Activated naive CD4-positive, alpha-beta T cell treated with anti-CD3 and anti-CD28 coated beads, Interleukin-2, amount 50 U/mL, for 72 hours (primary cell): ENCODE measurements around the gene ATXN7. TPM values are rescaled to one million over a fixed set of nuclear protein-coding genes. Genes with fewer than 3 reads are reported as not detected.

Experiments
- ATAC-seq, 2 donors: fragments of 150-1000 bp; cut with Tn5 transposase; 2 replicates each; pipeline ENCODE4 v1.10.0; 2021; ENCODE audit warnings: mild to moderate bottlenecking in 2 of 2, moderate library complexity in 2 of 2
- DNase-seq, 2 donors: peaks; one replicate each; pipeline ENCODE4 v3.0.0; 2021 to 2022; ENCODE audit warnings: low spot score in 2 of 2
- H3K27ac Mint-ChIP-seq, 2 donors: one replicate each; pipeline ENCODE4 v1.8.0; 2022; ENCODE audit warnings: mild to moderate bottlenecking in 2 of 2, mixed read lengths in 2 of 2
- H3K36me3 Mint-ChIP-seq, 2 donors: one replicate each; pipeline ENCODE4 v1.8.0; 2022; ENCODE audit warnings: mixed read lengths in 2 of 2
- H3K9me3 Mint-ChIP-seq, 2 donors: one replicate each; pipeline ENCODE4 v1.8.0; 2022; ENCODE audit warnings: mixed read lengths in 2 of 2
- total RNA-seq, 2 donors: library from RNA; stranded (reverse); gene quantifications; one replicate each; pipeline ENCODE4 v1.2.3, GENCODE V29; 2022

Gene ATXN7
- total RNA-seq, 2 donors from 2014 or later = 28.6 to 54.9 TPM

DNA sequence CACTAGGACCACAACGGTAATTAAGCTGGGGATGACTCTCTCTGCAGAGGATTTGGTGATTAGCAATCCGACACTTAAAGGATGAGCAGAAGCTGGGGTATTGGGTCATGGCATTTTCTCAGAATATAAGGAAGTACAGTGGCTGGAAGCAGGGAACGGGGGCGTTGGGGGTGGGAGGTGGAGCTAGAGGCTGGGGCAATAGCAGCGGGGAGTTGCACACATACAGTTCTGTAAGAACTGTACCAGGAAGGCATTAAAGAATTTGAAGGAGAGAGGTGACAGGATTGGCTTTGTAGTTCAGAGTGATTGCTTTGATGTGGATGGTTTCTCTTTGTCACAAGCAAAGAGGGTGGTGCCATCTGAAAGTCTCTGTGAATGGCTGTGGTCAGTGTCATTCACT, 131.4 kb downstream of the ATXN7 start:
- H3K9me3 Mint-ChIP-seq = no peaks in the 10 kb centered on the region
- H3K27ac Mint-ChIP-seq = peak overlapping the region; percentile 55 to 83
- H3K36me3 Mint-ChIP-seq = peaks cover 14 to 44% of the 10 kb centered on the region in 2 donors
- ATAC-seq (peak in 1 of 2 donors; percentile 26), DNase-seq (no peak)

DNA sequence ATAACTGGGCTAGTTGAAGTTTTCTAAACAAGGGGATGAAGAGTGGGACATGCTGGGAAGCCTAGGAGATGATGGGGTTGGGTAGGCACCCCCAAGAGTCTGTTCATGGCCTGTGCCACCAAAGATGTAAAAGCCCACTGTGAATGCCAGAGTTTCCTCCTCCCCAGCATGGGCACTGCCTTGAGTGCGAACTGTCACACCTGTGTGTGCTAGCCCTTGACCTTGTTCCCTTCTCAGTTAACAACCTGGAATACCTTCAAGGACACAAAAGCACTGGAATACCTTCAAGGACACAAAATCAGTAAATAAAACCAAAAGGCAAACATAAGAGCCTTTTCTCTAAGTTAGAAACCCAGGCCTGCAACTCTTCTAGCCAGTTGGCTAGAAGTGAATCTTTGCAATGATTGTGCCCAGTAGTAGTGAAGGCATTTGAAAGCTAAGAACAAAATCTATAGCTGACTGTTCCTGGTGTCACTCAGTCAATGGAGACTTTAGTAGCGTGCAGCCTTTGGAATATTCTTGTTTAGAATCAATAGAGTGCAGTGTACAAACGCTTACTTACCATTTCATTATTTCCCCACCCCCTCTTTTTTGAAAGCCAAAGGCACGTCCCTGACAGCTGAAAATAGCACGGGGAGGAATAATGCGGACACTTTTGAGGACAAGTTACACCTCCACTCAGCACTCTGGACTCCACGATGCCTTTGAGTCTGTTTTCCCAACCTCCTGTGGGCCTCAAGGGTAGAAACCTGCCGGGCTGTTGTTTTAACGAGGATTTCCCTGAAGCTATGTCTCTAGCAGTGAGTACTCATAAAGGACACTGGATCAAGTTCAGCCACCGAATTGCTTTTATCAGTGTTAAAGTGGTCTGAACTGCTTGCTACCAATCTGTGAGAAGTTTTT, 135.4 kb downstream of the ATXN7 start:
- peak overlapping the region in 1 of 2 donors; percentile 69 for H3K27ac Mint-ChIP-seq
- ATAC-seq = no peak
- no peak for DNase-seq
- no peaks in the 10 kb centered on the region for H3K9me3 Mint-ChIP-seq
- peaks cover 6 to 39% of the 10 kb centered on the region in 2 donors for H3K36me3 Mint-ChIP-seq

DNA sequence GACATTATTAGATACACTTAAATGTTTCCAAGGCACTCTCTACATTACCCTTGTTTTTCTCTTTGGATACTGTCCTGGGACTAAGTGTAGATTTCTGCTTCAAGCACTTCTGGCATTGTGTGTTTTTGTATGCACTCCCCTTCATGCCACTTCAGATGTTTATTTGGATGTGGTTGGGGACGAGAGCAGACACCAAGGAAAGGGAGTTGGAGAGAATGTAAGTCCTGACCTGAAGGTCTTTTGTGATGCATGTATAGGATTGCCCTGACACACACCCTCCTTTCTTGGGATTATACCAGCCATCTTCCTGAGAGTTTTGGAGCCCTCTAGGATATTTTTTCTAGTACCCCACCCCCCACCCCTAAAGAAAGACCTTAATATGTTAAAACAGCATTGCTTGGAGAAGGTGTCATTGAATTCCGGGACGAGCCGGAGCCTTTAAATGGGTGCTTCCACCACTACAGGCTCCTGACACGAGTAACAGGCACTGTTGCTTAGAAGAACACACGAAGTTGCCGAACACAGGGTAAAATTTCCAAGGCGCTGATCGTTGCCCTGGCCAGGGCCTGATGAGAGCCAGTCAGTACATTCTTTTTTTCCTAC, 136.9 kb downstream of the ATXN7 start:
- Mint-ChIP-seq H3K9me3 (no peaks in the 10 kb centered on the region), H3K36me3 (peaks cover 6 to 30% of the 10 kb centered on the region in 2 donors), H3K27ac (peak overlapping the region in 1 of 2 donors; percentile 31)
- ATAC-seq (no peak), DNase-seq (no peak)

DNA sequence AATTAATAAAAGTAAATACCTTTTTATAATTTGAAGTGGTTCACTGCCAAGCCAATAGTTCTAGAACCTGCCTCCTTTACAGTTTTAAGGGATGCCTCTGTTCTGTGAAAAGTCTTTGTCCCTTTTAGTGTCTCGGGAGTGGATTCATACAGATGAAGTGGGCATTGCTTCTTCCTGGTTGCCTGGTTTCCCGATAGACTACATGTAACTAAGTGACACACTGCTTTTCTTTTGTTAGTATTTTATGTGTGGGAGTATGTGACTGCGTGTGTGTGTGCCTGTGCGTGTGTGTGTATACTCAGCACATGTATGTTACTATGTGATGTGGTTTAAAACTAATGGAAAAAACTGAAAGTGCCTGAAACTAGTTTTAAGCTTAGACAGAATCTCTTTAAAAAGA, 138.6 kb downstream of the ATXN7 start:
- DNase-seq (no peak), ATAC-seq (no peak)
- peaks cover 0 to 14% of the 10 kb centered on the region in 2 donors for H3K36me3 Mint-ChIP-seq
- H3K27ac Mint-ChIP-seq = no peak overlapping the region
- no peaks in the 10 kb centered on the region for H3K9me3 Mint-ChIP-seq

DNA sequence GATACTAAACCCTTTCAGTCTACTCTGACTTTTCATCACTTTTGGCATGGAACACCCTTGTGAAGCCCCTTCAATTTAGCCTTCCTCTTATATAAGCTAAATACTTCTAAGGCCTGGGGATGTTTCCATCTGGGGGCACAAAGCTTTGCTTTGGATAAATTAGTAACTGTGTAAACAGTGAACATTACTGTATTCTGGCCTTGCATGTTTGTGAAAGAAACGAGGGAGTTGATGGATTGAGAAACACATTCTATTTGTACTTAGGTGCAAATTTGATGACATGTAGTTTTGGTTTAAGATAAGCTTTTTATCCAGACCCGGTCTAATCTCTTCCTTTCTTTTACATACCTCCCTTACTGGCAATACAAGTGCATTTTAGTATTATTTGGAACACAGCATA, 139.9 kb downstream of the ATXN7 start:
- DNase-seq (no peak), ATAC-seq (no peak)
- Mint-ChIP-seq H3K36me3 (peaks cover 0 to 6% of the 10 kb centered on the region in 2 donors), H3K9me3 (no peaks in the 10 kb centered on the region), H3K27ac (no peak overlapping the region)

DNA sequence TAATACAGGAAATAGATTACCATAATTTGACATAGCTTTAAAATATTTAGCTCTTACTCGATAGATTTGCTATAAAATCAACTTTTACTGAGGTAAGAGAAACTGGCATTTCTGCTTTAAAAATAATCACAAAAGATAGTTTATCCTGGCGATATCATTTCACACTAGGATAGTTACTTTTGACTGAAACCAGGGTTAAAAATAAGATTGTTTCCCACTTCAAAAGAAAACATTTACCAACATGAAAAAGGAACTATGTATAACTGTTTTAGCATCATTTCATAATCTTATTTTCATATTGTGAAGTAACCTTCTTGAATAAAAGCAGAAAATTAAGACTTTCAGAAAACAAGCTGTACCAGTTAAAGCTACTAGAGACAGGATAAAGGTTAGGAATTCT, 144.3 kb downstream of the ATXN7 start:
- Mint-ChIP-seq H3K27ac (no peak overlapping the region), H3K9me3 (no peaks in the 10 kb centered on the region), H3K36me3 (peaks cover 16 to 27% of the 10 kb centered on the region in 2 donors)
- ATAC-seq = no peak
- DNase-seq = no peak

DNA sequence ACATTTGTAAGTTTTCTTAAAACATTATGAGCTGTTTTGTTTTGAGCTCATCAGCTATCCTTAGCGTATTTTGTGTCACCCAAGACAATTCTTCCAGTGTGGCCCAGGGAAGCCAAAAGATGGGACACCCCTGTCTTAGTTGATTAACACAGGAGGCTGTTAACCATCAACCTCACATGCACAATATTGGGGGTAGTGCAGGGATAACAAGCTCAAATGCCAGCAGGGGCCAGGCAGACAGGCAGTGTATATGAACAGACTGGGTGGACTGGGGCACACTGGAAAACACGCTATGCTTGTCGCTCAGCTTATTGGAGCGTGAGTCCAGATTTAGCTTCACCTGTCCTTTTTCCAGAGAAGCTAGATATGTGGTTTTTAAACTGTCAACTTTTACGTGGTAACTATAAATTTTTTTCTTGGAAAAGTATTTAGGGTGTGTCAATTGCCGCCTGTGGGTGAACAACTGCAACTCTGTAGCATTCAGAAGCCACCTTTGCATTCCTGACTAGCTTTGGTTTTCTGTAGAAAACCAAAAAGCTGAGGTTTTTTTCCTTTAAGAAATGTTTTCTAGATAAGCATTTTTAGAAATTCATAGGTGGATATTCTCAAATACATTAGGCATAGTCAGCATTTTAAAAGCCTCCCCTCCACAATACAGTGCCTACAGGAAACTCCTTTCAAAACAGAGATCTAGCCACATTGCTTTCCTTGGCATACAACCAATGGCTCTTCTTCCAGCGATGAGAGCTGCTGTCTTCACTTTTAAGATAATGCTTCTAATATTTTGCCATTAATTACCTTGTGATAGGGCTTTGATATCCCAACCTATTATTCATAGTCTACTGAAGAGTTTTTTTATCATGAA, 145.1 kb downstream of the ATXN7 start:
- H3K27ac Mint-ChIP-seq = peak overlapping the region; percentile 12 to 37
- no peaks in the 10 kb centered on the region for H3K9me3 Mint-ChIP-seq
- peaks cover 18 to 34% of the 10 kb centered on the region in 2 donors for H3K36me3 Mint-ChIP-seq
- ATAC-seq (no peak), DNase-seq (no peak)

DNA sequence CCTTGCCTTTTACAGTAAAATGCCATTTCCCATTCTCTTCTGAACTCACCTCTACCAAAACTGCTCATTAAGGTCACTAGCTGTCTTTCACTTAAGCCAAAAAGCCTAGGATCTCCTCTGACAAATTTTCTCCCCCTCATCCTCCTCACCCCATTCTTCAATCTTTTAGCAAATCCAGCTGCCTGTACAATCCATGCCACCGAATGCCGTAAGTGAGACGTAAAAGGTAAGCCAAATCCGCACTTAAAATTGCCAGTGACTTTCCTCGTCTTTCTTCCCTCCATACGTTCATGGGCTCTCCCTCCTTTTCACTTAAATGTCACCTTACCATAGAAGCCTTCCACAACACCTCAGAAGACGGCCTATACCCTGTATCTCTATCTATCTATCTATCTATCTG, 145.9 kb downstream of the ATXN7 start:
- ATAC-seq = no peak
- DNase-seq = no peak
- H3K9me3 Mint-ChIP-seq = no peaks in the 10 kb centered on the region
- peaks cover 23 to 43% of the 10 kb centered on the region in 2 donors for H3K36me3 Mint-ChIP-seq
- H3K27ac Mint-ChIP-seq = peak overlapping the region; percentile 37

DNA sequence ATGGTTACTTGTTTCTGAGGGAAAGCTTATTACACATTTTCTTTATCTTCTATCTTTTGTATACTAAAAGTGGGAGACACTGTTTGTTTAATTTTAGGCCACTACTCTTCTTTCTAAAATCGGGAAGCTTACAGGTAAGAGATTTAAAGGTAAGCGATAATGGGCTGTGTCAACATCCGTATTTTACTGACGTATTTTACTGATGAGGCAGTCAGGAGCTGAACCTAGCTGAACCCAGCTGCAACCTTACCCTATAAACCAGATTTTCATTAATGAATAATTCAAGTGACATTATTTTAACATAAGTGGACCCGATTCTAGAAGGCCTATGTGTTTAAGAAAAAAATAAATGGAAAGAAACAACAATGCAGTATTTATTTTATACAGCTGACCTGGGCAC, 146.5 kb downstream of the ATXN7 start:
- no peaks in the 10 kb centered on the region for H3K9me3 Mint-ChIP-seq
- H3K36me3 Mint-ChIP-seq = peaks cover 28 to 48% of the 10 kb centered on the region in 2 donors
- peak overlapping the region; percentile 37 to 38 for H3K27ac Mint-ChIP-seq
- DNase-seq (no peak), ATAC-seq (no peak)

DNA sequence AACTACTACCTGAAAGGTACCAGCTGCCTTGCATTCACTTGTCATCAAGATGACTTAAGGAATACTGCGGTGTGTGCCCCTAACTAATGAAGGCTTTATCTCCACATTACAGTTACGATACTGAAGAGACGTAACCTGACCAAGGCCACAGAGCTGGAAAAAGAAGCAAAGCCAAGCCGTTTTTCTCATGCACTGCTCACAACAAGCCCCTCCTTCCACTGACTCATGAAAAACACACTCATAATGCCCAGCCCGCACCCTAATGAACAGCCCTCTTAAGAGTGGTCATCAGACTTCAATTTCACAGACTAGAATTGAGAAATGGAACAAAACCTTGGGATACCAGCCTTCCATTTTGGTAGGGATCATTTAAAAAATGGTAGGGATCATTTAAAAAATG, 148.0 kb downstream of the ATXN7 start:
- DNase-seq = no peak
- Mint-ChIP-seq H3K27ac (no peak overlapping the region), H3K36me3 (peaks cover 28 to 48% of the 10 kb centered on the region in 2 donors), H3K9me3 (no peaks in the 10 kb centered on the region)
- peak in 1 of 2 donors; percentile 32 for ATAC-seq

DNA sequence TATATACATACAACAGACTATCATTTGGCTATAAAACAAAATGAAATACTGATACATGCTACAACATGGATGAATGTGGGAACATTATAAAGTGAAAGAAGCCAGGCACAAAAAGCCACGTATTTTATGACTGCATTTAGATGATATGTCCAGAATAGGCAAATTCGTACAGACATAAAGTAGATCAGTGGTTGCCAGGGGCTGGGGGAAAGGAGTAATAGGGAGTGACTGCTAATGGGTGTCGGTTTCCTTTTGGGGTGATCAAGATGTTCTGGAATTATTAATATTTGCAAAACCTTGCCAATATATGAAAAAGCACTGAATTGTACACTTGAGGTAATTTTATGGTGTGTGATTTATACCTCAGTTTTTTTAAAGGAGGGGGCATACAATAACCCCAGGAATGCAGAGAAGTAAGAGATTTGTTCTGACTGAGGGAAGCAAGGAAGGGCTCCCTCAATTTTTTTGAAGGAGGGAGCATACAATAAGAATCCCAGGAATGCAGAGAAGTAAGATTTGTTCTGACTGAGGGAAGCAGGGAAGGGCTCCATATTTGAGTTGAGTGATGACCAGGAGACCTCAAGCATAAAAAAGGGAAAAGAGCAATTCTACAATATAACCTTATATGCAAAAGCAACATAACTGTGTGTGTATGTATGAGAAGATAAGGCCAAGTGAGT, 153.4 kb downstream of the ATXN7 start:
- H3K36me3 Mint-ChIP-seq = peaks cover 25 to 49% of the 10 kb centered on the region in 2 donors
- no peak for ATAC-seq

DNA sequence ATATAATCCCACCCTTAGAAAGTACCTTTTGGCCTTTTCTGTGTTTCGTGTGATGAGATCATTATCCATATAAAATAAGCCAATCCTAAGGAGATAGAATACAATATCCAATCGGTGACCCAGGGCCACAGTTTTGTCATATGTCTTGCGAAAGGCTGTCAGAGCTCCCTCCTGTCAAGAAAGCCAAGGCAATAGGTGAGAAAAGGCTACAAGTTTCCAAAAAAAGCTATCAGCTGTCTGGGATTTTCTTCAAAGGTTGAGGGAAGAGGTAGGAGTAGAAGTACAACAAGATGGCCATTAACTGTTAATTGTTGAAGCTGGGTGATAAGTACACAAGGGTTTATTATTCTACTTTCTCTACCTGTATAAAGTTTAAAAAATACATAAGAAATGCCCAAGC, 155.6 kb downstream of the ATXN7 start:
- Mint-ChIP-seq H3K9me3 (no peaks in the 10 kb centered on the region), H3K27ac (peak overlapping the region in 1 of 2 donors; percentile 90), H3K36me3 (peaks cover 21 to 37% of the 10 kb centered on the region in 2 donors)
- DNase-seq = no peak
- ATAC-seq = no peak

More for the DNA sequence above, 153.4 kb downstream of the ATXN7 start:
- Mint-ChIP-seq H3K27ac (peak overlapping the region in 1 of 2 donors; percentile 84), H3K9me3 (no peaks in the 10 kb centered on the region)
- no peak for DNase-seq

DNA sequence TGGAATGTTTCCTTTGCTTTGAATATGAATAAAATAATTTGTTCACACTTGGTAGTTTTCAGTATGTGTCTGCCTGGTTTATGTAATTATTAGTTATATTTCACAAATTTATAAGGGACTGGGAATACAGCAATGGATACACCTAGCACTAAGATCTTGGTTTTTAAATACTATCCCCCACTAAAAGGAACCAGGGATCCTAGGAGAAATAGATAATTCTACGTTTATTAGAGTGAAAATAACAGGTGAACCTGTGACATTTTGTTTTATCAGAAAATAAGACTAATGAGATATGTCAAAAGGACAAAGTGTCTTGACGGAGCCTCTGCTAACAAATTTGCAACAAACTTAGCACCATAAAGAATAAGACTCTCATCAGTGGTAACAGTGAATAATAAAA, 156.2 kb downstream of the ATXN7 start:
- H3K36me3 Mint-ChIP-seq = peaks cover 15 to 31% of the 10 kb centered on the region in 2 donors

DNA sequence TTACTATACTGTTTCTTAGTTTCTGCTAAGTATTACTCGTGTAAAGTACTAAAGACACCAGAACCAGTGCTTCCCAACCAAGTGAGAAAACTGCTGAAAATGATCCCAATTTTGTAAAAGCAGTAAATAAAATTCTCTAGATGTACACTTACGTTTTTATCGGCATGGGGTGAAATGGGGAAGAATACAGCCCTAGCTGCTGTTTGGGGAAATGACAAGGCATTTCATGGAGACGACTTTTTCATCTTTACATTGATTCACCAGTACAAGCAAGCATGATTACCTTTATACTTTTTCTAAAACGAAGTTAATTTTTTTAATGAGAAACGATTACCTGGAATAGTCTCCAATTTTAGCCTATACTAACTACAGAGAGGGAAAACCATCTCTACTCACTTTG, 158.3 kb downstream of the ATXN7 start:
- no peak for DNase-seq
- ATAC-seq = no peak
- H3K36me3 Mint-ChIP-seq = peaks cover 13 to 26% of the 10 kb centered on the region in 2 donors
- no peaks in the 10 kb centered on the region for H3K9me3 Mint-ChIP-seq
- H3K27ac Mint-ChIP-seq = peak overlapping the region; percentile 84 to 99

More for the DNA sequence above, 156.2 kb downstream of the ATXN7 start:
- ATAC-seq (no peak), DNase-seq (no peak)
- Mint-ChIP-seq H3K9me3 (no peaks in the 10 kb centered on the region), H3K27ac (no peak overlapping the region)

DNA sequence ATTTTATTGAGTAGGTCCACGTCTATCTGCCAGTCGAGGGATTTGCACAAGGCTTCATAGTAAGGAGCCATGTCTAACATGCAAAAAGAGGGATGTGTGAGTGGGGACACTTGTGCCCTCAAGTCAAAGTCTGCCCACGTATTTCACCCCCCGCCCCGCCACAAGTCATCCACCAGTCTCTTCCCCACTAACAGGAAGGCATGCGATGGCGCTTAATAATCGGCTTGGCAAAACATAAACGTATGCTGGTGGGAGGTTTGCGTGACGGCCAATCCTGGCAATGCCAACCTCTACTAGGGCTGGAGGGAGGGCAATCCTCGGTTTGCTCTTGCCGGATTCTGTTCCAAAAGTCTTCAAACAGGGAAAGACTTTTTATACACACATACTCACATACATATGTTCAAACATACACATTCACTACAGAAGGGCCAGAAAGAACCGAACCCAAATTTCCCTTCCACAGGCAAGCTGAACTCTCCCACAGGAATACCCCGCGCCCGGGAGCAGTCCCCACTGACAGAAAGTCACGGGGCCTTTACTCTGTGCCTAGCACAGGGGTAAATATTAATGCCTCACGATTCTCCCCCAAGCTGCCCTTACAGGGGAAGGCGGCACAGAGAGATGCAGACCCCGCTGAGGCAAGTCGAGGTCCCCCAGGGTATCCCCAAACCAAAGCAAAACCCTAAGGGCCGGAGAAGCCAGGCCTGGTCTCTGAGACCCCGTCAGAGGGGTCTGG, 159.0 kb downstream of the ATXN7 start:
- DNase-seq (no peak), ATAC-seq (peak in 1 of 2 donors; percentile 23)
- no peaks in the 10 kb centered on the region for H3K9me3 Mint-ChIP-seq
- peak overlapping the region; percentile 84 to 99 for H3K27ac Mint-ChIP-seq
- peaks cover 13 to 21% of the 10 kb centered on the region in 2 donors for H3K36me3 Mint-ChIP-seq
